Activated CD4-positive, alpha-beta T cell treated with anti-CD3 and anti-CD28 coated beads for 36 hours (primary cell): ENCODE measurements around the gene RNF44. TPM values are rescaled to one million over a fixed set of nuclear protein-coding genes. Genes with fewer than 3 reads are reported as not detected.
"Not testable (repeated sequence)": the region's sequence is repeated elsewhere in the genome, so short reads cannot be mapped to it uniquely, and the experiment has no call there.

ENCODE experiments used
- ATAC-seq: fragments of 200-7000 bp; cut with Tn5 transposase; one replicate; pipeline ENCODE4 v1.10.0; 2021; ENCODE audit warnings: mild to moderate bottlenecking, moderate library complexity
- CTCF ChIA-PET: fragments of 350-600 bp; sonication (Branson Sonifier 250); formaldehyde crosslinking; loops from one replicate; lab custom pipeline; 2021; ENCODE audit warnings: antibody characterized with exemption; lab: Charles Lee
- POLR2A ChIA-PET: fragments of 350-600 bp; sonication (Branson Sonifier 250); formaldehyde crosslinking; loops from one replicate; lab custom pipeline; 2021; ENCODE audit warnings: antibody characterized with exemption, inconsistent platforms; lab: Charles Lee
- DNase-seq: peaks from one replicate; pipeline ENCODE4 v3.0.0-alpha.2; 2020
- H3K27ac Mint-ChIP-seq: one replicate; pipeline ENCODE4 v1.8.0; 2021; ENCODE audit warnings: mixed read lengths
- H3K27me3 Mint-ChIP-seq: one replicate; pipeline ENCODE4 v1.8.0; 2021; ENCODE audit warnings: mixed read lengths
- H3K36me3 Mint-ChIP-seq: one replicate; pipeline ENCODE4 v1.8.0; 2021; ENCODE audit warnings: low read depth, mixed read lengths
- H3K4me1 Mint-ChIP-seq: one replicate; pipeline ENCODE4 v1.8.0; 2021; ENCODE audit warnings: mixed read lengths
- H3K4me3 Mint-ChIP-seq: one replicate; pipeline ENCODE4 v1.8.0; 2021; ENCODE audit warnings: mild to moderate bottlenecking, moderate library complexity, mixed read lengths
- H3K9me3 Mint-ChIP-seq: one replicate; pipeline ENCODE4 v1.8.0; 2021; ENCODE audit warnings: low read depth, mixed read lengths
- intact Hi-C, 2 experiments: fragments of 100-400 bp; cut with DNase I in 1 of 2; cut with micrococcal nuclease in 1 of 2; formaldehyde crosslinking; loops; one replicate each; pipeline versions ENCODE4 v1.14.2 to v1.15.1; 2022 to 2024; cut with DNase I, micrococcal nuclease
- total RNA-seq, 2 experiments: library from RNA; stranded (reverse); gene quantifications; one replicate each; pipeline ENCODE4 v1.2.3, GENCODE V29; 2021

The RNF44 gene
- total RNA-seq, 2 experiments from 2014 or later: 61.6 to 62.9 TPM

GRCh38 chr5:176499273-176499672, 37.9 kb downstream of the RNF44 start:
- H3K4me3 Mint-ChIP-seq: no peak overlapping the region
- H3K9me3 Mint-ChIP-seq: no peaks in the 10 kb centered on the region
- CTCF ChIA-PET: no interaction called here
- no peak for DNase-seq
- ATAC-seq: no peak
- intact Hi-C loops: no loop called here
- H3K27me3 Mint-ChIP-seq: no peaks in the 10 kb centered on the region
- POLR2A ChIA-PET: no interaction called here
- H3K36me3 Mint-ChIP-seq: peaks cover 38% of the 10 kb centered on the region
- no peak overlapping the region for H3K27ac Mint-ChIP-seq
- H3K4me1 Mint-ChIP-seq: no peaks in the 10 kb centered on the region

- no peak overlapping the region for H3K4me3 Mint-ChIP-seq
- H3K36me3 Mint-ChIP-seq: peaks cover 39% of the 10 kb centered on the region
- CTCF ChIA-PET: no interaction called here
- no peak for DNase-seq
- POLR2A ChIA-PET: no interaction called here
- H3K27ac Mint-ChIP-seq: no peak overlapping the region
- intact Hi-C loops: no loop called here
- ATAC-seq: no peak
- H3K27me3 Mint-ChIP-seq: no peaks in the 10 kb centered on the region
- no peaks in the 10 kb centered on the region for H3K9me3 Mint-ChIP-seq
- H3K4me1 Mint-ChIP-seq: no peaks in the 10 kb centered on the region
Measured at GRCh38 chr5:176497852-176498251, 39.4 kb downstream of the RNF44 start.

- Mint-ChIP-seq H3K36me3 (peaks cover 44% of the 10 kb centered on the region), H3K4me3 (no peak overlapping the region)
- ATAC-seq: no peak
Measured at GRCh38 chr5:176492431-176492830, 44.8 kb downstream of the RNF44 start.

GRCh38 chr5:176491901-176492300, 45.3 kb downstream of the RNF44 start:
- no peak overlapping the region for H3K27ac Mint-ChIP-seq

More at GRCh38 chr5:176492431-176492830, 44.8 kb downstream of the RNF44 start:
- intact Hi-C loops: no loop called here
- H3K27ac Mint-ChIP-seq: no peak overlapping the region
- no peaks in the 10 kb centered on the region for H3K9me3 Mint-ChIP-seq
- no peak for DNase-seq
- peaks cover 11% of the 10 kb centered on the region for H3K4me1 Mint-ChIP-seq
- H3K27me3 Mint-ChIP-seq: no peaks in the 10 kb centered on the region
- CTCF ChIA-PET: no interaction called here
- POLR2A ChIA-PET: no interaction called here

GRCh38 chr5:176491101-176491502, 46.1 kb downstream of the RNF44 start:
- POLR2A ChIA-PET: no interaction called here
- H3K9me3 Mint-ChIP-seq: no peaks in the 10 kb centered on the region
- peaks cover 21% of the 10 kb centered on the region for H3K4me1 Mint-ChIP-seq
- H3K27me3 Mint-ChIP-seq: no peaks in the 10 kb centered on the region
- no peak for DNase-seq
- intact Hi-C loops: no loop called here
- peaks cover 46% of the 10 kb centered on the region for H3K36me3 Mint-ChIP-seq
- CTCF ChIA-PET: interaction anchor here (0.6 kb wide), 1 partner anchor 75 kb away, joined by 3 read pairs; no protein-coding TSS in a partner anchor
- H3K27ac Mint-ChIP-seq: no peak overlapping the region
- no peak for ATAC-seq
- H3K4me3 Mint-ChIP-seq: no peak overlapping the region

More at GRCh38 chr5:176491901-176492300, 45.3 kb downstream of the RNF44 start:
- H3K4me1 Mint-ChIP-seq: peaks cover 15% of the 10 kb centered on the region
- intact Hi-C loops: no loop called here
- no peaks in the 10 kb centered on the region for H3K27me3 Mint-ChIP-seq
- ChIA-PET CTCF (no interaction called here), POLR2A (no interaction called here)
- H3K36me3 Mint-ChIP-seq: peaks cover 44% of the 10 kb centered on the region
- H3K9me3 Mint-ChIP-seq: no peaks in the 10 kb centered on the region
- no peak for DNase-seq
- no peak overlapping the region for H3K4me3 Mint-ChIP-seq
- no peak for ATAC-seq

GRCh38 chr5:176490301-176490700, 46.9 kb downstream of the RNF44 start:
- ChIA-PET POLR2A (no interaction called here), CTCF (interaction anchor here (0.6 kb wide), 1 partner anchor 75 kb away, joined by 3 read pairs; no protein-coding TSS in a partner anchor)
- H3K27me3 Mint-ChIP-seq: no peaks in the 10 kb centered on the region
- ATAC-seq (no peak), DNase-seq (no peak)
- peaks cover 48% of the 10 kb centered on the region for H3K36me3 Mint-ChIP-seq
- no peaks in the 10 kb centered on the region for H3K9me3 Mint-ChIP-seq
- intact Hi-C loops: no loop called here
- peaks cover 22% of the 10 kb centered on the region for H3K4me1 Mint-ChIP-seq
- no peak overlapping the region for H3K4me3 Mint-ChIP-seq
- no peak overlapping the region for H3K27ac Mint-ChIP-seq

GRCh38 chr5:176489077-176489476, 48.1 kb downstream of the RNF44 start:
- no peak for DNase-seq
- H3K9me3 Mint-ChIP-seq: no peaks in the 10 kb centered on the region
- ChIA-PET POLR2A (no interaction called here), CTCF (interaction anchor here (1.4 kb wide), 1 partner anchor 34 kb away, joined by 4 read pairs; no protein-coding TSS in a partner anchor)
- no peaks in the 10 kb centered on the region for H3K27me3 Mint-ChIP-seq
- intact Hi-C loops: loop anchor here in 1 of 2 experiments (10.0 kb wide), 1 partner anchor 436 kb away; no protein-coding TSS in a partner anchor
- peaks cover 46% of the 10 kb centered on the region for H3K36me3 Mint-ChIP-seq
- H3K27ac Mint-ChIP-seq: no peak overlapping the region
- ATAC-seq: no peak
- H3K4me1 Mint-ChIP-seq: peaks cover 22% of the 10 kb centered on the region
- H3K4me3 Mint-ChIP-seq: no peak overlapping the region

- intact Hi-C loops: loop anchor here in 1 of 2 experiments (10.0 kb wide), 1 partner anchor 438 kb away; no protein-coding TSS in a partner anchor
- CTCF ChIA-PET: interaction anchor here (0.7 to 1.0 kb wide), 2 partner anchors 70 to 72 kb away, joined by 3 read pairs; no protein-coding TSS in a partner anchor
- Mint-ChIP-seq H3K36me3 (peaks cover 50% of the 10 kb centered on the region), H3K4me1 (peaks cover 29% of the 10 kb centered on the region)
- POLR2A ChIA-PET, H3K27ac Mint-ChIP-seq, H3K4me3 Mint-ChIP-seq, H3K9me3 Mint-ChIP-seq, H3K27me3 Mint-ChIP-seq, DNase-seq, ATAC-seq: not testable (repeated sequence)
Measured at GRCh38 chr5:176487160-176487559, 50.0 kb downstream of the RNF44 start.

GRCh38 chr5:176486189-176486757, 50.9 kb downstream of the RNF44 start:
- no peaks in the 10 kb centered on the region for H3K27me3 Mint-ChIP-seq
- no peak for ATAC-seq
- H3K27ac Mint-ChIP-seq: no peak overlapping the region
- H3K4me3 Mint-ChIP-seq: no peak overlapping the region
- POLR2A ChIA-PET: no interaction called here
- CTCF ChIA-PET: interaction anchor here (1.1 kb wide), 1 partner anchor 752 kb away, joined by 3 read pairs; no protein-coding TSS in a partner anchor
- no peak for DNase-seq
- intact Hi-C loops: loop anchor here in 1 of 2 experiments (10.0 kb wide), 1 partner anchor 439 kb away; no protein-coding TSS in a partner anchor
- no peaks in the 10 kb centered on the region for H3K9me3 Mint-ChIP-seq
- H3K36me3 Mint-ChIP-seq: peaks cover 49% of the 10 kb centered on the region
- H3K4me1 Mint-ChIP-seq: peaks cover 37% of the 10 kb centered on the region

- no peak for DNase-seq
- no peak overlapping the region for H3K4me3 Mint-ChIP-seq
- ChIA-PET CTCF (interaction anchor here (0.7 to 1.0 kb wide), 2 partner anchors 18 to 230 kb away, joined by 3 read pairs; no protein-coding TSS in a partner anchor), POLR2A (no interaction called here)
- intact Hi-C loops: loop anchor here in 1 of 2 experiments (10.0 kb wide), 1 partner anchor 440 kb away; no protein-coding TSS in a partner anchor
- H3K36me3 Mint-ChIP-seq: peaks cover 43% of the 10 kb centered on the region
- no peak for ATAC-seq
- no peak overlapping the region for H3K27ac Mint-ChIP-seq
- no peaks in the 10 kb centered on the region for H3K9me3 Mint-ChIP-seq
- no peaks in the 10 kb centered on the region for H3K27me3 Mint-ChIP-seq
- H3K4me1 Mint-ChIP-seq: peaks cover 37% of the 10 kb centered on the region
Measured at GRCh38 chr5:176485176-176485575, 52.0 kb downstream of the RNF44 start.

GRCh38 chr5:176481711-176482110, 55.5 kb downstream of the RNF44 start:
- Mint-ChIP-seq H3K27me3 (no peaks in the 10 kb centered on the region), H3K9me3 (no peaks in the 10 kb centered on the region), H3K27ac (peak overlapping the region; percentile 13), H3K4me3 (no peak overlapping the region), H3K36me3 (peaks cover 44% of the 10 kb centered on the region), H3K4me1 (peaks cover 23% of the 10 kb centered on the region)
- POLR2A ChIA-PET: interaction anchor here (0.6 kb wide), 1 partner anchor 18 kb away, joined by 3 read pairs; no protein-coding TSS in a partner anchor
- intact Hi-C loops: loop anchor here in 1 of 2 experiments (10.0 kb wide), 1 partner anchor 443 kb away; no protein-coding TSS in a partner anchor
- ATAC-seq (peak; percentile 76), DNase-seq (peak; percentile 10)
- CTCF ChIA-PET: interaction anchor here (0.5 to 1.0 kb wide), 3 partner anchors 56 to 150 kb away, joined by 3 to 4 read pairs (median 3); no protein-coding TSS in a partner anchor
